DOHH2 (cell line): Measurements from ENCODE around the gene ARL6IP4.

Source experiments
- H3F3A ChIP-seq: fragments of 200-600 bp; sonication (generic), shearing (Covaris generic); 2 replicates; pipeline ENCODE4 v1.6.0; 2016; ENCODE audit warnings: antibody characterized with exemption, mild to moderate bottlenecking; ENCODE audit not compliant: control insufficient read depth, insufficient read depth
- H3K27ac ChIP-seq: fragments of 200-600 bp; sonication (generic); 2 replicates; pipeline ENCODE4 v1.5.1; 2014; ENCODE audit warnings: low read depth, mild to moderate bottlenecking, low read length, moderate library complexity
- H3K27me3 ChIP-seq: fragments of 200-600 bp; sonication (generic); 2 replicates; pipeline ENCODE4 v1.6.1; 2014; ENCODE audit warnings: mild to moderate bottlenecking, low read length, mixed read lengths; ENCODE audit not compliant: control insufficient read depth
- H3K36me3 ChIP-seq: fragments of 200-600 bp; sonication (generic); 2 replicates; pipeline ENCODE4 v1.6.1; 2014; ENCODE audit warnings: mild to moderate bottlenecking, low read length, moderate library complexity, mixed read lengths; ENCODE audit not compliant: control insufficient read depth
- H3K4me1 ChIP-seq: fragments of 200-600 bp; sonication (generic); 2 replicates; pipeline ENCODE4 v1.6.1; 2014; ENCODE audit warnings: mild to moderate bottlenecking, low read length, mixed read lengths; ENCODE audit not compliant: control insufficient read depth
- H3K4me2 ChIP-seq: fragments of 200-600 bp; sonication (generic); 2 replicates; pipeline ENCODE4 v1.6.0; 2014; ENCODE audit warnings: mild to moderate bottlenecking, low read length, moderate library complexity
- H3K4me3 ChIP-seq: fragments of 200-600 bp; sonication (generic); 2 replicates; pipeline ENCODE4 v1.5.1; 2014; ENCODE audit warnings: mild to moderate bottlenecking, low read length, mixed read lengths
- H3K79me2 ChIP-seq: fragments of 200-600 bp; sonication (generic); 2 replicates; pipeline ENCODE4 v1.6.1; 2014; ENCODE audit warnings: mild to moderate bottlenecking, low read length, mixed read lengths; ENCODE audit not compliant: control insufficient read depth
- H3K9me2 ChIP-seq: fragments of 200-600 bp; sonication (generic); replicated peaks from 2 replicates; pipeline ENCODE4 v1.6.1; 2014; ENCODE audit warnings: mild to moderate bottlenecking, low read length, mixed read lengths; ENCODE audit not compliant: control insufficient read depth
- H3K9me3 ChIP-seq: fragments of 200-600 bp; sonication (generic); 2 replicates; pipeline ENCODE4 v1.6.1; 2014; ENCODE audit warnings: antibody characterized with exemption, low read length, mixed read lengths; ENCODE audit not compliant: control insufficient read depth, insufficient read depth
- H4K20me1 ChIP-seq: fragments of 200-600 bp; sonication (generic); 2 replicates; pipeline ENCODE4 v1.6.0; 2014; ENCODE audit warnings: low read depth, mild to moderate bottlenecking, antibody characterized with exemption, low read length, moderate library complexity; ENCODE audit not compliant: control insufficient read depth, insufficient read depth
- EZH2phosphoT487 ChIP-seq: fragments of 200-600 bp; sonication (generic); IDR thresholded peaks from 2 replicates; pipeline ENCODE4 v1.6.1; 2017; ENCODE audit warnings: borderline replicate concordance, mild to moderate bottlenecking, antibody characterized with exemption, low read length, moderate library complexity, mixed read lengths
- TF ChIP-seq, protein P1 (sequence below): fragments of 200-600 bp; sonication (generic); IDR thresholded peaks from one replicate; pipeline ENCODE4 v1.5.1; 2014; ENCODE audit warnings: antibody characterized with exemption, mild to moderate bottlenecking, low read depth, low read length; ENCODE audit not compliant: poor library complexity, severe bottlenecking

Gene ARL6IP4

DNA sequence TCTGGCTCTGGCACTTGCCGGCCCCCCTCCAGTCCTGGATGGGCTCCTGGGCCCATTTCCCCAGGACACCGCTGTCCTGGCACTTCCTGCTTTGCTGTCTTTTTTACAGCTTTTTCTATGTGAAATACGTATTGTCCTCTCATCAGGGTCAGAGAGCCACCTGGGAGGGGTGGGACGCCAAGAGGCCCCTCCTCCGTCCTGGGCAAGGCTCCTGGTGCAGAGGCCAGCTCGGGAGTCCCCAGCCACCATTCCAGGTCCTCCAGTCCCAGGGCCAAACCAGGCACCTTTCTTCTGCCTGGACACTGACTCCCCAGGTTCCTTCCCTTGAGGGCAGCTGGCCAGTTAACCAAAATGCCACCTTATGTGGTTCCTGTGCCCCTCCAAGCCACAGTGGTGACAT lies 22.8 kb downstream of the ARL6IP4 start:
- H3K4me1 ChIP-seq, result no peaks in the 10 kb centered on the region
- H3K79me2 ChIP-seq, result no peaks in the 10 kb centered on the region
- H3K27me3 ChIP-seq, result no peaks in the 10 kb centered on the region
- no peak overlapping the region for H3K4me2 ChIP-seq
- no peak overlapping the region for H3K27ac ChIP-seq
- no peaks in the 10 kb centered on the region for H3F3A ChIP-seq
- TF ChIP-seq, protein P1, sequence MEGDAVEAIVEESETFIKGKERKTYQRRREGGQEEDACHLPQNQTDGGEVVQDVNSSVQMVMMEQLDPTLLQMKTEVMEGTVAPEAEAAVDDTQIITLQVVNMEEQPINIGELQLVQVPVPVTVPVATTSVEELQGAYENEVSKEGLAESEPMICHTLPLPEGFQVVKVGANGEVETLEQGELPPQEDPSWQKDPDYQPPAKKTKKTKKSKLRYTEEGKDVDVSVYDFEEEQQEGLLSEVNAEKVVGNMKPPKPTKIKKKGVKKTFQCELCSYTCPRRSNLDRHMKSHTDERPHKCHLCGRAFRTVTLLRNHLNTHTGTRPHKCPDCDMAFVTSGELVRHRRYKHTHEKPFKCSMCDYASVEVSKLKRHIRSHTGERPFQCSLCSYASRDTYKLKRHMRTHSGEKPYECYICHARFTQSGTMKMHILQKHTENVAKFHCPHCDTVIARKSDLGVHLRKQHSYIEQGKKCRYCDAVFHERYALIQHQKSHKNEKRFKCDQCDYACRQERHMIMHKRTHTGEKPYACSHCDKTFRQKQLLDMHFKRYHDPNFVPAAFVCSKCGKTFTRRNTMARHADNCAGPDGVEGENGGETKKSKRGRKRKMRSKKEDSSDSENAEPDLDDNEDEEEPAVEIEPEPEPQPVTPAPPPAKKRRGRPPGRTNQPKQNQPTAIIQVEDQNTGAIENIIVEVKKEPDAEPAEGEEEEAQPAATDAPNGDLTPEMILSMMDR, result no peak
- TF ChIP-seq EZH2phosphoT487, result no peak
- no peak overlapping the region for H3K4me3 ChIP-seq
- H3K9me2 ChIP-seq, result no peaks in the 10 kb centered on the region
- H3K9me3 ChIP-seq, result no peaks in the 10 kb centered on the region
- H4K20me1 ChIP-seq, result no peaks in the 10 kb centered on the region
- no peaks in the 10 kb centered on the region for H3K36me3 ChIP-seq

DNA sequence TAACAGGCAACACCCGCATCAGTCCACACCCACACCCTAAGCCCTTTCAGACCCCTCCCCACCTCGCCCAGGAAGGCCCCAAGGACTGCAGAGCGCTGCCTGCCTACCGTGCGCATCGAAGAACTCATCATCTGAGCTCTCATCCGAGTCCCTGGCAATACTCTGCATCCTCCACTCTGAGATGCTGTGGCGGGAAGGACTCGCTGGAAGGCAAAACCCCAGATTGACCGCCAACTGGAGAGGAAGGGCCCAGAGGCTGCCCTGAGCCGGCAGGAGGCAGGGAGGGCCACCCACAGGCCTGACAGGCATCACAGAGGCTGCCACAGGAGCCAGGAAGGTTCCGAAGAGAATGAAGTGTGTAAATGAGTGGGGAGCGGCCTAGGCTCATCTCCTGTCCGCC lies 23.8 kb downstream of the ARL6IP4 start:
- Histone ChIP-seq H3K4me3 (no peak overlapping the region), H3K27me3 (no peaks in the 10 kb centered on the region), H3K4me2 (no peak overlapping the region), H3F3A (no peaks in the 10 kb centered on the region), H3K4me1 (no peaks in the 10 kb centered on the region), H3K79me2 (no peaks in the 10 kb centered on the region), H3K36me3 (no peaks in the 10 kb centered on the region), H3K27ac (no peak overlapping the region), H4K20me1 (no peaks in the 10 kb centered on the region), H3K9me3 (no peaks in the 10 kb centered on the region), H3K9me2 (no peaks in the 10 kb centered on the region)
- no peak for TF ChIP-seq EZH2phosphoT487
- TF ChIP-seq, protein P1, result no peak

DNA sequence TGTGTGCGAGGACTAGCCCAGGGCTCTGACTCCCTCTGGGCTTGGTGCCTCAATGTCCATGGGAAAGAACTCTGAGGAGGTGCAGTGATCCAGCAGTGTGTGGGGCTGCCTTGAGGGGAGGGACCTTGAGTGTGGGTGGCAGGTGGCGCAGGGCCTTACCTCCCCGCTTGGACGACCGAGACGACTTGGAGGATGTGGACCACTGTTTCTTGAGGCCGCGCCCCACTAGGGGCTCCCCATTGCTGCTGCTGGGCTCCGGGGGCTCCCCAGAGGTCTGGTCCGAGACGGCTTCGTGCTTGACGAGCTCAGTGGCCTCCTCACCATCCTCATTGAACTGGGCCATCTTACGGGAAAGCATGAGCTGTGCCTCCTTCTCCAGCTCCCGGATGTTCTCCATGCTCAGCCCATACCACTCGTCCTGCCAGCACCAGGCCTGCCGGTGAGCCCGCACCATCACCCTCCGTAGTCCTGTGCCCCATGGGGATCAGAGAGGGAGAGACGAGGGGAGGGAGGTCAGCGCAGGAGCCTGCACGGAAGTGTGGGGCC lies 24.7 kb downstream of the ARL6IP4 start:
- H3F3A ChIP-seq, result no peaks in the 10 kb centered on the region
- no peak overlapping the region for H3K4me2 ChIP-seq
- no peaks in the 10 kb centered on the region for H3K79me2 ChIP-seq
- no peak overlapping the region for H3K27ac ChIP-seq
- H3K4me1 ChIP-seq, result no peaks in the 10 kb centered on the region
- no peaks in the 10 kb centered on the region for H3K36me3 ChIP-seq
- no peaks in the 10 kb centered on the region for H3K27me3 ChIP-seq
- TF ChIP-seq, protein P1, result no peak
- no peak for TF ChIP-seq EZH2phosphoT487
- H3K9me3 ChIP-seq, result no peaks in the 10 kb centered on the region
- H3K9me2 ChIP-seq, result no peaks in the 10 kb centered on the region
- H3K4me3 ChIP-seq, result no peak overlapping the region
- no peaks in the 10 kb centered on the region for H4K20me1 ChIP-seq

DNA sequence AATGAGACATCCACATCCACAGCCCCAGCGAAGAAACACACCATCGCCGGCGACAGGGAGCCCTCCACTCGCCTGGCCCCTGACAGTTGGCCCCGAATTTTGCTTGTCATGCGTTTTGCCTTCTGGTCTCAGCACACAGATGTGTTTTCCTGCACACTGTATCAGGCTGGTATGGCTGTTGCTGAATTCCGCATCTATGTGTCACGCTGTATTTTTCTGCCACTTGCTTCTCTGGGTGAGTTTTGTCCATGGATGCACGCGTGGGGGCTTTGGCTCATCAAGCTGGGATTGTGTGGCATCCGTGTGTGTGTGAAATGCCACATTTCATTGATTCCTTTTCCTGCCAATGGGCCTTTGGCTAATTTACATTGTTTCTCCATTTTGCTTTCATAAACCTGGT lies 26.5 kb downstream of the ARL6IP4 start:
- no peaks in the 10 kb centered on the region for H3K79me2 ChIP-seq
- no peaks in the 10 kb centered on the region for H3K9me3 ChIP-seq
- H3K4me2 ChIP-seq, result no peak overlapping the region
- no peaks in the 10 kb centered on the region for H3K4me1 ChIP-seq
- H3K27ac ChIP-seq, result no peak overlapping the region
- no peaks in the 10 kb centered on the region for H3K9me2 ChIP-seq
- no peak overlapping the region for H3K4me3 ChIP-seq
- no peaks in the 10 kb centered on the region for H3F3A ChIP-seq
- no peaks in the 10 kb centered on the region for H3K36me3 ChIP-seq
- TF ChIP-seq, protein P1, result no peak
- no peak for TF ChIP-seq EZH2phosphoT487
- H3K27me3 ChIP-seq, result no peaks in the 10 kb centered on the region
- H4K20me1 ChIP-seq, result no peaks in the 10 kb centered on the region
